NOMO-1 treated with DMSO at 0.1 percent for 48 hours (cell line): Measurements from ENCODE around the gene OAF.
"Not testable (repeated sequence)": the region's sequence is repeated elsewhere in the genome, so short reads cannot be mapped to it uniquely, and the experiment has no call there.

Experiments used
- DNase-seq: peaks from one replicate; lab custom pipeline; 2025; ENCODE audit not compliant: unreplicated experiment; lab: John Stamatoyannopoulos, UW

Gene OAF

DNA sequence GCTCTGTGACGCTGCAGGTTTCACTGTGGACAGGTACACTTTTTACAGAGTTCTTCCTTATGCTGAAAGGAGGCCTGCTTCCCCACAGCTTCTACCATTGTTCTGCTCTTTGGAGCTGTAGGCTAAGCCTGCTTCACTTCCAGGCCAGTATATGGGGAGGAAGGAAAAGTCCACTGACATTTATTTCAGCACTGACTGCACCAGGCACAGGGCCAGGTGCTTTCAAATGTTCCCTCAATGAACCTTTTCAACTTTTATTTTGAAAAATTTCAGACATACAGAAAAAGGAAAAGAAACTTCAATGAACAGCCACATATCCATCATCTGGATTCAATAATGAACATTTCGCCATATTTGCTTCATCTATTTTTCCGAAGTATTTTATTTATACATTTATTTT lies 51.1 kb downstream of the OAF start:
- DNase-seq = no peak

DNA sequence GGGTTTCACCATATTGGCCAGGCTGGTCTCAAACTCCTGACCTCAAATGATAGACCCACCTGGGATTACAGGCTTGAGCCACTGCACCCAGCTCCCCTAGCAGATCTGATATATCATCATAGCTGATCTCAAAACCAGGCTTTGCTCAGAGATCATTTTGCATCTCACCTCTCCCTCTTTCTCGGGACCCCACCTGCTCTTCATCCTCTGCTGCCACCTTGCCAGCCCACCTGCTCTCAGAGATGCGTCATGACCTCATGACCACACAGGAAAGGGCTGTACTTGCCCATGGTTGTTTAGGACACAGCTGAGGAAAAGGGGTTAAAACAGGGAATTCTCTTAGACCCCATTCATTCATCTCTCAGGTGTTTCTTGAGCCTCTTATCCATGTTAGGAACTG lies 56.5 kb downstream of the OAF start:
- DNase-seq = no peak

DNA sequence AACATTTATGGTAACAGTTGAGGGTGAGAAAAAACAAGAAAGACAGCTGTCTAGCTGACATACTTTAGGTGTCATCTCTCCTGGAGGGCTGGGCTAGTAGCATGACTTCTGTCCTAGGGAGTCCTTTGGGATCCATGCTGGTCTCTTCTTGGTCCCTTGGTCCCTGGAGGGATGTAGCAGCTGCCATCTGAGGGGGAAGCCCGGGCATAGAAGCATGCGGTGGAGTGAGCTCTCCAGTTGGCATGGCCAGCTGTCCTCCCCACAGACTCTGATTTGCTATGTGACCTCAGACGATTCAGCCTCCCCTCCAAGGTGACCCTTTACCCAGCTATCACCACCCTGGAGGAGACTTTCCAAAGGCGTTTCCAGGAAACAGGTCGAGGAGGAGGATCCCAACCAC lies 57.9 kb downstream of the OAF start:
- no peak for DNase-seq

DNA sequence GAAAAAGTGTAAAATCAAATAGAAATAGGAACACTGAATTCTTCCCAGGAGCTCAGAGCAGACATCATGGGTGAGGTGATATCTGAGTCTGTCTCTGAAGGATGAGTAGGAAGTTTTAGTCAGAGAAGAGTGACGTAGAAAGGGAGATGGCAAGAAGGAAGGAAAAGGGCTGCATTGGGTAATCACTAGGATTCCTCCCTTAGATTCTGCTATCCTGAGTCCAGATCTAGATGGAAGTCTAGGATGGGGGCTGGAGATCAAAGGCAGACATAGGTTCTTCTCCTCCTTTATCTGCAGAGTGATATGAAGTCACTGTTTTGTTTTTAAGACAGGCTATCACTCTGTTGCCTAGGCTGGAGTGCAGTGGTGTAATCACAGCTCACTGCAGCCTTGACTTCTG lies 59.6 kb downstream of the OAF start:
- DNase-seq = no peak

DNA sequence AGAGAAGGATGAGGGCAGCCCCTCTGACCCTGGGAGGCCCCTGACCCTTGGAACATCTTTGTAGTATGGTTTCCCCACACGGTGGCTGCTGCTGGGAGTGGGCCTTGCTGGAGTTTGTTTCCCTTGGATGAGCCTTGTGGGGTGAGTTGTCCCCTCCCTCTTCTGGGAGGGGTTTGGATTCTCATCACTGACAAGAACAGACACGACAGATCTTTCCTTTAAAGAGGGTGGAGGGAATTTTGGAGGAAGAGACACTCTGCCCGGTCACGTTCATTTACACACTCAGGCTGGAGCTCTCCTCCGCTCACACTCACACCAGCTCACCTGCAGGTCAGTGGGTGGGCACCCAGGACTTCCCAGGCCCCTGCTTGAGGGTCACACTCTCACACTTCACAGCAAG lies 60.8 kb downstream of the OAF start:
- DNase-seq = no peak

DNA sequence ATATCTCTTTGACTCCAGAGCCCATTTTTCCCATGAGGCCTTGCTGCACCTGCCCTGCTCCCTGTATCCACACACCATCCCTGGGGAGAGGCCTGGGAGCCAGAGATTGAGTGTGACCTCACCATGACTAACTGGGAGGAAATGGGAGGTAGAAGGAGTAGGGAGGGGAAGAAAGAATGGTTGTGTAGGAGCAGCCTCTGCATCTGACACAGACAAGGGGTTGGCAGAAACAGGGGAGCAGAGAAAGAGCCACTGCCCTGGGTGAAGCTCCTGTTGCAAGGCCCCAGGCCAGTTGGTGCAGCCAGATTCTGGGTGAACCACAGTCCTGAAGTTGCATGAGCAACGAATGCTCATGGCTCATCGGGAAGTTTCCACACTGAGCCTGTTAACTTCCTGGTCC lies 61.5 kb downstream of the OAF start:
- DNase-seq = no peak

DNA sequence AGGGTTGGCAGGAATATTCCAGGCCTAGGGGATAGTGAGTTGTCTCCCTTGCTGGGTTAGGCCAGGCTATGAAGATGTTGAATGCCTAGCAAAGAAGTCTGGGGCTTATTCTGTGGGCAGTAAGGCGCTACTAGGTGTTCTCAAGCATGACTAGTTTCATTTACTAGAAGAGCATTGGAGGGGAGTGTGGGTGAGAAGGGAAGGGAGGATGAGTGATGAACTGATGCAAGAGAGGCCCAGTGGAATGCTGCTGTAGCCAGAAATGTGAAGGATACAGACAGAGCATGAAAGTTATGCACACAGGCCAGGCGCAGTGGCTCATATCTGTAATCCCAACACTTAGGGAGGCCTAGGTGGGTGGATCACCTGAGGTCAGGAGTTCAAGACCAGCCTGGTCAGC lies 62.6 kb downstream of the OAF start:
- DNase-seq = no peak

DNA sequence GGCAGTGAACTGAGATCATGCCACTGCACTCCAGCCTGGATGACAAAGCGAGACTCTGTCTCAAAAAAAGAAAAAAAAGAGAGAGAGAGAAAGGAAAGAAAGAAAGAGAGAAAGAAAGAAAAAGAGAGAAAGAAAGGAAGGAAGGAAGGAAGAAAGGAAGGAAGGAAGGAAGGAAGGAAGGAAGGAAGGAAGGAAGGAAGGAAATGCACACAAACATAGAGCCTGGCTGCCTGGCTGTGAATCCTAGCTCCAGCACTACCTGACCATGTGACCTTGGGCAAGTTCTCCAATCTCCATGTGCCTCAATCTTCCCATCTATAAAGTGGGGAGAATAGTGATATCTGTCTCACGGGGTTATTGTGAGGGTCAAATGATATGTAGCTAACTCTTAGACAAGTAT lies 63.1 kb downstream of the OAF start:
- DNase-seq = not testable (repeated sequence)

DNA sequence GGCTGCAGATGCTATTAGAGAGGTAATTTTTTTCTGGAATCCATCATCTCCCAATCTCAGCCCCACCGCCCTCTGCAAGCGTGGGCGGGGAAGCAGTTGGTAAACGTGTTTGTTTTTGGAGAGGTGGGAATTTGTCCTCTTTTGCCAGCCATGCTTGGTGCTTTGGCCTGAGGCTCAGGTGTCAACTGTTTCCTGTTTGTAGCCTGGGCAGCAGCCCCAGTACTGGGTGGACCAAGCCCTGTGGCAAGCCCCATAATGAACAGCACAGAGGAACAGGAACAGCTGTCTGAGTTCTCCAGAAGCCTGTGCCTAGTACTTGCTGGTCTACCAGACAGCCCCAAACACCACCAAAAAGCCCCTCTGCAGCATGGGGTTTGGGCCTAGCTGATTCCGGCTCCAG lies 68.7 kb downstream of the OAF start:
- DNase-seq = no peak
